Measurements from ENCODE around the gene PRDM16.

Gene PRDM16

GRCh38 chr1:3339856-3340255, 270.9 kb downstream of the PRDM16 start:
- DNase-seq (ENCODE audit: low spot score), result no peak

DNA sequence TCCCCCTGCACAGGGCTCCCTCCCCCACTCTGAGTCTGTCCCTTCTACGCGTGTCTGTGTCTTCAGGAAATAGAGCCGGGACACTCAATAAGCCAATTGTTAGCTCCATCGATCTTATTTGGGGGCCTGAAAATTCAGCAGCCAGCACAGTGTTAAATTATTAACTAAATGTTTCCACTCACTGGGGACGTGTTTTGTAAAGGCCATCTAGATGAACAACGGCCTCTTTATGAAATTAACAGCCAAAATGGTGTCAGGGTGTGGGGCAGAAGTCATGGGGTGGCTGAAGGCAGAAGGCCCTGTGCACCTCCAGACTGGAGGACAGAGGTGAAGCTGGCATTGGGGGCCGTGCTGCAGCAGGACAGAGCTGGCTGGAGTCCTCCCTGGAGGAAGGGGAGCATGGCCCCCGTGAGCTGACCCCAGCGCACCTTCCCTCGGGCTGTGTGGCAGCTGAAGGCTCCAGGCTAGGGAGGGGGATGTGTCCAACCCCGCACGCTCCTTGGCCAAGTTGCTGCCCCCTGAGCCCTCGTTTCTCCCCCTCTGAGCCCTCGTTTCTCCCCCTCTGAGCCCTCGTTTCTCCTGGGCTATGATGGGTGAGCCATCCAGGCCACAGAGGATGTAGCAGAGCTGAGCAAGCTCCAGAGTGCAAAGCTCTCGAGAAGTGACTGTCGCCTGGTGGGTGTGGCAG, 271.7 kb downstream of the PRDM16 start:
- no peak for DNase-seq (ENCODE audit: low spot score)

DNA sequence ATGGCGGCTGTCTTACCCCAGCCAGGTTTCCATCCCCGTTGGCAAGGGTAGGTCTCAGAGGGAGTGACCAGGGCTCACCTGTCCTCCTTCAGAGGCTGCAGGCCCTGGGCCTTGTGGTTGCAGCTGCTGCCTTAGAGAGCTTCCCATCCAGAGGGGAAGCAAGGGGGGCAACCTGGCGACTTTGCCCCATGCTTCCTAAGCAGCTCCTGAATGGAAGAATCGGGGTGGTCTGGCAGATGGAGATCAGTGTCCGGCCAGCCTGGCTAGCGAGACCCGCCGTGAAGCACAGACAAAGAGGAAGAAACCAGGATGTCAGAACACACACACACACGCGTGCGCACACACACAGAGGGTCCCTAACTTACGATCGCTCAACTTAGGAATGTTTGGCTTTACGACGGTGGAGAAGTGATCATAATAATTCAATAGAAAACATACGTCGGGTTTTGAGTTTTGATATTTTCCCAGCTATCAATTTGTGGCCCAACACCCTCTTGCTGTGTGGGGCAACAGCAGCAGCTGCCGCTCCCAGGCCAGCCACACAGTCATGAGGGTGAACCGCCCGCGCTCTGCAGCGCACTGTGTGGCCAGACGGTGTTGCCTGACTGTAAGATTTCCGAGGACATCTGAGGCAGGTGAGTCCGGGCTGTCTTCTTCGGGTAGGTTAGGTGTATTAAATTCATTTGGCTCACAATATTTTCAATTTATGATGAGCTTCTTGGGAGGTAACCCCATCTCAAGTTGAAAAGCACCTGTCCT, 272.4 kb downstream of the PRDM16 start:
- DNase-seq (ENCODE audit: low spot score), result no peak

DNA sequence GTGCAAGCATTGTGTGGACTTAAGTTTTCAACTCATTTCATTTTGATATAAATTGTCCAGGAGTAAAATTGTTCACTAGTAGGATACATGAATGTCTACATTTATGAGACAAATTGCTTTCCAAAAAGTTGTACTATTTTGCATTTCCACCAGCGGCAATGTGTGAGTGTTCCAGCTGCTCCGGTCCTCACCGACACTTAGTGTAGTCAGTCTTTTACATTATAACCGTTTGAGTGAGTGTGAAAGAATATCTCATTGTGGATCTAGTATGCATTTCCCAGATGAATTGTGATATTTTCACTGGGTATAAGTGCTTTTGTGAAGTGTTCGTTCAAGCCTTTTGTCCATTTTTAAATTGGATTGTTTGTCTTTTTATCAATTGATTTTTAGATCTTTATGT, 274.0 kb downstream of the PRDM16 start:
- no peak for DNase-seq (ENCODE audit: low spot score)

- DNase-seq (ENCODE audit: low spot score), result no peak
Measured at GRCh38 chr1:3344395-3344794, 275.4 kb downstream of the PRDM16 start.

GRCh38 chr1:3345792-3346191, 276.8 kb downstream of the PRDM16 start:
- no peak for DNase-seq (ENCODE audit: low spot score)

DNA sequence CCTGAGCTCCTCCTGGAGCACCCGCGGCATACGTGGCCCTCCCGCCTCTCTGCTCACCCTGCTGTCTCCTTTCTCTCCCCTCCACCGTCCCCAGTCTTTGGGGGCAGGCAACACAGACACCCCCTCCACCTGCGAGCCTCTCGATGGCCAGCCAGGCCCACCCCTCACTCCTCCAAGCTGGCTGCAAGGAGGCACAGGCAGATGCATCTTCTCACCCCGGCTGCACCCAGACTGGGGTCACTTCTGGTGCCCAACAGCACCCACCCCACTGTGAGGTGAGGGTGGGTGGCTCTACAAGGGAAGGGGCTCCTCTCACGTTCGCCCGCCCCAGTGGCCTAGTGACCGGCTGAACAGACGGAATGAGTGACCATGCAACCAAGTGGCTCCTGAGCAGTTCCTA, 277.5 kb downstream of the PRDM16 start:
- no peak for DNase-seq (ENCODE audit: low spot score)

DNA sequence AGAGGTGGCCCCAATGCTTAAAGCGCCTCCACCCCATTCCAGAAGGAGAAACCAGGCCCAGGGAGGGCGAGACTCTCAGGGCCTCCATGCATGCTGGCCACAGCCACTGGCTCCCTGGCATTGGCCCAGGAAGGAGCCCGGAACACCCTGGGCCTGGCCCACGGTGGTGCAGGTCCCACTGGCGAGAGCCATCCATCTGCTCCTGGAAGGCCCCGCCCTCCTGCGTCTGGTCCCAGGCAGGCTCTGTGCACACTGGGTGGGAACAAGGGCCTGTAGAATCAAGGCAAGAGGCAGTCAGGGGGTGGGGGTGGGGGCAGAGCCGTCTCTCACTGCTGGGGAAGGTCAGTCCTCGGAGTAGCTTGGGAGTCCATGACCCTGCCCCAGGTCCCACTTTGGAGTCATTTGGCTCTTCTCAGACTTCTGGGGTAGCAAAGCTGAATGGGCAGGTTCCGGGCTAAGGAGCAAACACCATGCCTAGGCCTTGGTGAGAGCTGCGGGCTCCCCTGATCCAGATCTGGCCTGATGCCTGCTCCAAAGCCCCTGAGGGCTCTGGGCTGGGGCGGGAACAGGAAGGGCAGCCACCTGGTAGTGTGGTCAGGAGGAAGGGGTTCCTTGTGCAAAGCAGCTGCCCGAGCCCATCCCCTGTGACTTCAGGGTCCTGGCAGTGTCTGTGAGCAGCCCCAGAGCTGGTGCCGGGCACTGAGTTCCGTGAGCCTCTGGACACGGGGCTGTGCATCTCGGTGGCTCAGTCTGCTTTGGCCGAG, 278.4 kb downstream of the PRDM16 start:
- no peak for DNase-seq (ENCODE audit: low spot score)

DNA sequence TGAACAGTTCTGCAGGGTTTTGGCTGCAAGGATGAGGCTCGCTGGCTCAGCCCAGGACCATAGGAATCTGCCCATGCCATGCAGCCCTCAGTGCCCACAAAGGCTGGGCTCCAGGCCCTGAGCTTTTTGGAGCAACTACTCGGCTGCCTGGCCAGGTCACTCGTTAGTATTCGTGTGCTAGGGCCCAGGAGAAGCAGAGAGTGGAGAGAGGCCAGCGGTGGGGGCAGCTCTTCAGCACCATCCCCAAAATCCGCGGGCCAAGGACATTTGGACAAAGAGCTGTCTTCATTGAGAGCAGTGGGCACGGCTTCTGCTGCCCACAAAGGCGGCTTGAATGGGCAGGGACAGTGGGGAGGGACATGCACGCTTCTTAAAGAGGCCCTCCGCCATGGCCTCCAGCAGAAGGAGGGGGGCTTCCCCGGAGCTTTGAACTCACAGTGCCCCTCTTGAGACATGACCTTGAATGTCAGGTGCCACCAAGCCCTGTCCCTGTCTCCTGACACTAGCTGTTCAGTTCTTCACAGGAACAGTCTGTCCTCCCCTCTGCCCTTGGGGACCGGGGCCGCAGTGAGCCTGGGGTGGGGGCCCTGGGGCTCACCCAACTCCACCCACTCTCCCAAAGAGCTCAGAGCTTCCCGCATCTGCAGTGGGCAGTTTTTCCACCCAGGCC, 279.3 kb downstream of the PRDM16 start:
- DNase-seq (ENCODE audit: low spot score), result peak; percentile 78

DNA sequence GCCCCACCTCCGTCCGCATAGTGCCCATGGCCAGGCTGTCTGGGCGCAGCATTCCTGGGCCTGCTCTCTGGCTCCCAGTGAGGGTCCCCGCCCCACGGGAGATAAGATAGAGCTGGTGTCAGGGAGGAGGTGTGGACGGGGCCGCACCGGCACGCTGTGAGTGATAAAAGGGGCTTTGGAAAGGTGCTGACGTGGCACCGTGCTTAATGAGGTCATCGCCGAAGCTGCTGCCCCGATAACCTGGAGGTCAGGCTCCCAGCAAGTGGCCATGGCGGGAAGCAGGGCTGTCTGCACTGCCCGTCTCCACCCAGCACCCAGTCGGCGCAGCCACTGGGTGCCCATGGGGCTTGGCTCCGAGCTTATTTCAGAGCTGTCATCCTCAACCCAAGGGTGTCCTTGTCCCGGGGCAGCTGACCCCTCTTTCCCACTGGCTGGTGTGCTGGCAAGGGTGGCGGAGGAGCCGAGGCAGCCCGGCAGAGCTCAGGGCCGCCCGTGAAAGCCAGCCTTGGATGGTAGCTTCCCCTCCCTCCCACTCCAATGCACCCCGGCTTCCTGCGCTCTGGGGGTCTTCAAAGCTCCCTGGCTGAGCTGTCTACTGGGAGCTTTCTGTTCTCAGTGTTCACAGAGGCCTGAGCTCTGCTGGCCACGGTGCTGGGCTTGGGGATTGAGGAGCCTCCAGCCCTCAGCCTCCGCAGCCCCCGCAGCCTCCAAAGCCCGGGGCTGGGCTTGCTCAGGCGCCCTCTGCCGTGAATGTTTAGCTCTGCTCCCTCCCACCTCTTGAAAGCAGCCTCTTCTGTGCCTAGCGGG, 280.4 kb downstream of the PRDM16 start:
- no peak for DNase-seq (ENCODE audit: low spot score)

DNA sequence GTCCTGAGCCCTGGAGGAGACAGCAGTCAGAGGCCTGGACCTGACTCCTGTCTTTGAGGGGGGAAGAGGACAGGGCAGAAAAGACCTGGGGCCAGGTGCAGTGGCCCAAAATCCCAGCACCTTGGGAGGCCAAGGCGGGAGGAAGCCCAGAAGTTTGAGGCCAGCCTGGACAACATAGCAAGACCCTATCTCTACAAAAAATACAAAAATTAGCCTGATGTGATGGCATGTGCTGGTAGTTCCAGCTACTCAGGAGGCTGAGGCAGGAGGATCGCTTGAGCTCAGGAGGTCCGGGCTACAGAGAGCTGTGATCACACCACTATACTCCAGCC, 280.9 kb downstream of the PRDM16 start:
- DNase-seq (ENCODE audit: low spot score), result no peak

GRCh38 chr1:3350506-3351261, 281.7 kb downstream of the PRDM16 start:
- peak; percentile 87 for DNase-seq (ENCODE audit: low spot score)

- DNase-seq (ENCODE audit: low spot score), result no peak
Measured at GRCh38 chr1:3351449-3352298, 282.7 kb downstream of the PRDM16 start.

DNA sequence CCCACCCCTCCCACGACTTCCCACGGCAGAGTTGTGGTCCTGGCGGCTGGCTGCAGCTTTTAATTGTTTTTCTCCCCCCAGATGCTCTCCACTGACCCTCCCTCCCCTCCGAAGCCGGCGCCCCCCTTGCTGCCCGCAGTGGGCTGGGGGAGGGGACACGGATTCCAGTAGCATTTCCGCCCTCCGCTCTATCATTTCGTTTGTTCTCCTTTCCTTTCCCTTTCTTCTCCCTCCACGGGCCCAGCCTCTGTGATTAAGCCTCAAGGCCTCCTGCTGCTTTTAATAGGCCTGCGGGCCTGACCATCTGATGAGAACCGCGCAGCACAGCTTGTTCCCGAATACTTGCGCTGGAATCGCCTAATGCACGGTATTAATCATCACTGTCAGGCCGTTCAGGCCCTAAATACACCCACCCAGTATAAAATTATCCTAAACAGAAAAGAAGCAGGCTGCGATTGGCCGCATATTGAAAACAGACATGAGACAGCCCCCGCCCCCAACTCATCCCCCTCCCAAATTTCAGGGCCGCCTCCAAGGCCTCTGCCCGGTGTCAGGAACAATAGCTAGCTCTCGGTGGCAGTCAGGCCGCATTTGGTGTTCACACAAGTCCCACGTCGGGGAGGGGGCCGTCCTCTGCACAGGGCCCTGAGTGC, 283.4 kb downstream of the PRDM16 start:
- DNase-seq (ENCODE audit: low spot score), result no peak

GRCh38 chr1:3352952-3353331, 283.9 kb downstream of the PRDM16 start:
- DNase-seq (ENCODE audit: low spot score), result no peak

DNA sequence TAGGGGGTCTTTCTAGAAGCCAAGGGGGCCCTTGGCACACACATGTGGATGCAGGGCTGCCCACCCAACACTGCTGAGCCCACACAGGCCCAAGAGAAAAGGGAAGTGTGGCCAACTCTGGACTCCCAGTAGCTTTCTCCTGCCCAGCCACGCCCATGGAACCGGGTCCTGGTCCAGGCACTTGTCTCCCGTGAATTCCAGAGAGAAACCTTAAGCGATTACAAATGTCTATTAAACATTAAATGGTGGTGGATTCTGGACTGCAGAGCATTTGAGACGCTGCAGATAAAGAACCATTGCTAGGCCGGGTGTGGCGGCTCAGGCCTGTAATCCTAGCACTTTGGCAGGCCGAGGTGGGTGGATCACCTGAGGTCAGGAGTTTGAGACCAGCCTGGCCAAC, 284.9 kb downstream of the PRDM16 start:
- no peak for DNase-seq (ENCODE audit: low spot score)

DNA sequence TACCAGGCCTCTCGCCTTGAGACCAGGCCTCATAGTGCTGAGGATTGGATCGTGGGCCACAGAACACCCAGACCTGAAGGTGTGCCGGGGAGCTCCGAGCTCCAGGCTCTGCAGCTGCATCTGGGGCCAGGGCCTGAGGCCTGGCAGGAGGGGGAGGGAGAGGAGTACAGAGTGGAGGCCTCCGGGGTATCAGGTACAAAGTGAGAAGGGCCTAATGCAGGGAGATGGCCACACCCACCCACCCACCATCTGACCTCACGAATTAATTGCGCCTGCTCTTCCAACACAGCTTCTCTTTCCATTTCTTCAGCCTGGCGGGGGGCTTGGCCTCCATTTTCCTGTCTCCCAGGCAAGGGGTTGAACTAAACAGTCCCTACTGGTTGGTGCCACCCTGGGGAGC, 286.1 kb downstream of the PRDM16 start:
- no peak for DNase-seq (ENCODE audit: low spot score)

DNA sequence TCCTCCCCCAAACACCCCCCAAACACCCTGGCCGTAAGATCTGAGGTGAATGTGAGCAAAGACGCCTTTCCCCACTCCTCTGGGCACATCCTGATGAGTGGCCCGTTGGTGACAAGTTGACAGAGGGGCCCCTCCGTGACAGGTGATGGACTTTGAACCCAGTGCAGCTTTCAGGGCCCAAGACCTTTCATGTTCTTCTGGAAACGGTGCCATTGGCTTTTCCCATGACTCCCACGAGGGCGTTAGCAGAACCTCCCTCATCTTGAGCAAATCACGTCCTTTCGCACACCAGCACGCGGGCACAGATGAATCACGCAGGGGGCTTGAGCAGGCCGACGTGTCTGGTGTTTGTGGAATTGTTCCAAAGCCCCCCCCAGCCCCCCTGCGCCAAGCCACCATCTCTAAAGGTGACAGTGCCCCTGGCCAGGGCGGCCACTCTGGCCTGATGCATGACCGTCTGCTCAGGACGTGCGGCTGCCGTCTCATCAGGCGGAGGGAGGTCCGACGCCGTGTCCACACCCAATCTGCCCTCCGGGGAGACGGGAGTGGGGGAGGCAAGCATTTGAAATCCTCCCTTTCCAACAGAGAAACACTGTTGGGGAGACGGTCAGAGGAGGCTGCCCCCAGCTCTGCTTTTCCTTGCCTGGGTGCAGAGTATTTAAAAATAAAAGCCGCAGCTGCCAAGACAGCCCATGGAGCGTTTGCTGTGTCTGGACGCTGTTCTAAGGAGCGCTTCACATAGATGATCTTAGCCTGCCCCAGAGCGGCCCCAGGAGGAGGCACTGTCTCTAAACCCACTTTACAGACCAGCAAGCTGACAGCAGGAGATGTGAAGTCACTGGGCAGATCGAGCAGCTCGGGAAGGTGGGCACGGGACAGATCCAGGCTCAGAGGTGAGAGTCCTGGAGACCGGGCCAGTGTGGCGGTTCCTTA, 287.2 kb downstream of the PRDM16 start:
- no peak for DNase-seq (ENCODE audit: low spot score)

Measured in putamen (tissue), 1 donor.